ENCODE data around the gene IFNA8.
A peak's percentile ranks its signal among the peaks of the same experiment; 100 is the strongest.

IFNA8 gene

GRCh38 chr9:21392270-21392669, 16.6 kb upstream of the IFNA8 start:
- H3K4me3 ChIP-seq (ENCODE audit: low read length): no peak overlapping the region
- DNase-seq (ENCODE audit: low read depth): no peak
- peak; percentile 41 for TF ChIP-seq CTCF (conservative IDR thresholded peaks at IDR 0.05; ENCODE audit: low read depth, low read length)

DNA sequence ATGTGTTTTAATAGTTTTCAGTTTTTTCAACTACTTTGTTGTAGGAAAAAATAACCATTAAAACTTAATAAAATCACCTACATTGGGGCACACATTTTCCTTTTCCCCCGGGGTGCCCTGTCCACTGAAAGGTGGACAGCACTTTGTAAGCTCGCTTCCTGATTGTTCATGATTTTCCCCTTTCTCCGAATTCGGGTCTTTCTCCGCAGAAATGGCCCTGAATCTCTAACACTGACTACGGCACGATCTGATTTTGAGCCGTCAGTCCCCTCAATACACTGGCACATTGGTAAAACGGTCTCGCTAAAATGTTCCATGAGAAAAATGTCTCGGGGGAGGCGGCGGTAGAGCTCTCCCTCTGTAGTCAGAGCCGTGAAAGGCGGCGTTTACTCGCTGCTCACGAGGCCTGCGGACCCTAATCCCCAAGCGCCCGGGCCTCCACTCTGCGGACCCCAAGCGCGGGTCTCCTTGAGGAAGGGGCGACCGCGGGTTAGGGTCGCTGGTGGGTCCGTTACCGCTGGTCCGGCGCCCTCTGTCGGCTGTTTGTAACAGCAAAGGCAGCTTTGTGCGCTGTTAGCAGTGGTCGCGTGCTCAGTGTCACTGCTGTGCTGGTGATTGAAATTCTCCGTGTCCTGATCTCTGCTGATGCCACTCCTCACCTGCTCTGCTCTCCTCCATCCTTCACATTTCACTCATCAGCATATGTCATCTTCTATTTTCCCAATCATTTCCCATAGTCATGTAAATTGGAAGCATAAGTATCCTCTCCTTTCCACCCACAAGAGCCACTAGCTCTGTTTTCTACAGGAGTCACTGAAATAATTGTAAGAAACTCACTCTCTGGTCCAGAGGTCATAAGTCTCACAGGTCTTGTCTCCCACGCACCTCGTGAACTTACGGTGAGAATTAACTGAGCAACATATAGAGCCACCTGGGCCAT, 12.9 kb upstream of the IFNA8 start:
- peak overlapping the region; percentile 58 for H3K4me3 ChIP-seq (ENCODE audit: low read length)
- no peak for DNase-seq (ENCODE audit: low read depth)
- peak; percentile 89 for TF ChIP-seq CTCF (conservative IDR thresholded peaks at IDR 0.05; ENCODE audit: low read depth, low read length)

GRCh38 chr9:21398955-21399489, 9.9 kb upstream of the IFNA8 start:
- no peak overlapping the region for H3K4me3 ChIP-seq (ENCODE audit: low read length)
- no peak for TF ChIP-seq CTCF (conservative IDR thresholded peaks at IDR 0.05; ENCODE audit: low read depth, low read length)
- DNase-seq (ENCODE audit: low read depth): no peak

GRCh38 chr9:21399956-21400355, 9.0 kb upstream of the IFNA8 start:
- no peak overlapping the region for H3K4me3 ChIP-seq (ENCODE audit: low read length)
- no peak for TF ChIP-seq CTCF (conservative IDR thresholded peaks at IDR 0.05; ENCODE audit: low read depth, low read length)
- DNase-seq (ENCODE audit: low read depth): no peak

DNA sequence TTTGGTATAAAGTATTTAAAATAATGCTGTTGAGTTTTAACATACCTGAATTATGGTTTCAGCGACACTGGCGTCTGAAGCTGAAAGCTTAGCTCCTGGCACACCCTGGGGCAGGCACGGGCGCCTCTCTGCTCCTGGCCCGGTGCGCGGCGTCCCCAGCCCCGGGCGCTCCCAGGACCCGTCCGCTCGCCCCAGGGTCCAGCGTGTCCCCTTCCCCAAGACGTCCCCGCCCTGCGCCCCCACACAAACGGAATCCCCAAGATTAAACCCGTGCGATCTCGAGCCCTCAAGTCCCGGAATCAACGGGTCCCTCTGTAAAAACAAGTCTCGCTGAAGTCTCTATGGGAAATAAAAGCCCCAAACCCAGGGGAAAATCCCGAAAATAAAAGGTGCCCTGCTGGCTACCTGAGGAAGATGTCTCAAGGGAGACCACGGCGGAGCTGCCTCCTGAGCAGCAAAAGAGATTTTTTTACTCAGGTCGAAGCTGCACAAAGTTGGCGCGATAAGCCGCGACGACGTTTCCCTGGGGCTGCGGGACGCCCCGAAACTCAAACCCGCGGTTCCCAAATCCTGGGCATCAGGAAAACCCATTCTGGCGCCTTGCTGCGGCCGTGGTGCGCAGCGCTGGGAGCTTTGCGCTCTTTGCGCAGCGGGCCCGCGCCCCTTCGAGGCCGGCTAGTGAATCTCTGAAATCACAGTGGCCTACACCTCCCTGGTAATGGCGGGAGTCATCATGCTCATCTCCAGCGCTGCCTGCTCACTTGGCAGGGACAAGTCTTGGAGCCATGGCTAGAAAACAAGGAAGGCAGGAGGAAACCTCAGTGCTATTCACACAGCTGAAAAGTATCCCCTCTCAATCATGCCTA, 6.3 kb upstream of the IFNA8 start:
- no peak for TF ChIP-seq CTCF (conservative IDR thresholded peaks at IDR 0.05; ENCODE audit: low read depth, low read length)
- DNase-seq (ENCODE audit: low read depth): no peak
- H3K4me3 ChIP-seq (ENCODE audit: low read length): peak overlapping the region; percentile 65

DNA sequence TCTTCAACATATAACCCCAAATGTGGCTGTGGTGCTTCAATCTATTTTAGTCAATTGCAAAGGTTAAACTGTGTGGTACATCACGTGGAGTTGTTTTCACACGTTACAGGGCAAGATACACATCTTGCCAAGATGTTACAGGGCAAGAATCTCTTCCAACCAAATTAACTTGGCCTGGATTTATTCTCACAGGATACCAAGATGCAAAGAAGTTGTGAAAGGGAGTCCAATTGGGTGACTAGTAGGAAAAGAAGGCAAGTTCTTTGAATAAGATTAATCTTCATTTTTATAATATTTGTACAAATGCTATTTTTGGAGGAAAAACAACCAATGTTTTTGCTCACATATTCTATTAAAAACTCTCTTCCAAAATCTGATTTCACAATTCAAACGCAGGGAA, 4.8 kb upstream of the IFNA8 start:
- no peak for DNase-seq (ENCODE audit: low read depth)
- H3K4me3 ChIP-seq (ENCODE audit: low read length): no peak overlapping the region
- no peak for TF ChIP-seq CTCF (conservative IDR thresholded peaks at IDR 0.05; ENCODE audit: low read depth, low read length)
